GM12874 (cell line): Measurements from ENCODE around the gene ATAD1.

Experiments used
- CTCF ChIP-seq: IDR thresholded peaks from 2 replicates; pipeline ENCODE4 v1.5.1; 2011; ENCODE audit warnings: low read depth, mild to moderate bottlenecking, control low read depth, low read length, moderate library complexity; ENCODE audit not compliant: insufficient read depth

ATAD1 gene

GRCh38 chr10:87752566-87752965 lies 65.5 kb downstream of the ATAD1 start:
- TF ChIP-seq CTCF = no peak

- no peak for TF ChIP-seq CTCF
Measured at GRCh38 chr10:87751274-87751673, 66.8 kb downstream of the ATAD1 start.

GRCh38 chr10:87750817-87751216 lies 67.2 kb downstream of the ATAD1 start:
- TF ChIP-seq CTCF = no peak

GRCh38 chr10:87750001-87750671 lies 67.9 kb downstream of the ATAD1 start:
- no peak for TF ChIP-seq CTCF

GRCh38 chr10:87746911-87747310 lies 71.1 kb downstream of the ATAD1 start:
- no peak for TF ChIP-seq CTCF

- no peak for TF ChIP-seq CTCF
Measured at GRCh38 chr10:87744606-87745005, 73.4 kb downstream of the ATAD1 start.

- TF ChIP-seq CTCF = no peak
Measured at GRCh38 chr10:87740254-87740655, 77.8 kb downstream of the ATAD1 start.
